ENCODE data around the gene CELF4. TPM values are rescaled to one million over a fixed set of nuclear protein-coding genes. Genes with fewer than 3 reads are reported as not detected.

The CELF4 gene
- polyA plus RNA-seq, 1 donor (not counting 4 experiments of a cell fraction or from before 2014, with no cell fraction given), result not detected

DNA sequence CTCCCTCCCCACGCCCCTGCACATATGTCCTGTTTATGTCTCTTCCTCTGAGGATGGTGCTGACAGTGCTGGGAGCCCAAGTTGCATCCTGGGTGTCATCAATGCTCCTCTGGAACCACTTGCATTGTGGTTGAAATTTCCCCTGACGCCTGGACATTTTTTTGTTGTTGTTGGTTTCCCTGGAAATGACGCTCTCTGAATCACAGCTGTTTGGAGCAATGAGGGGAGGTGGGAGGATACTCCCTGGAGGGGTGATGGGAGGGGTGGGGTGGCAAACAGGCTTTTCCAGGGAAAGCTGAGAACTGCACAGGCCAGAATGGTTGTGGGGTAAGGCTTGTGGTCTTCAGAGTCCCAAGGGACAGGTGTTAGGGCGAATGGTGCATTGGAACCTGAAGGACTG, 29.6 kb downstream of the CELF4 start:
- Histone ChIP-seq H4K20me1 (ENCODE audit: control insufficient read depth, extremely low read depth, insufficient read depth, low read length) (peaks cover 2% of the 10 kb centered on the region), H3K27me3 (ENCODE audit: control insufficient read depth, extremely low read depth, insufficient read depth, low read length) (peaks cover 44% of the 10 kb centered on the region), H3K9me1 (ENCODE audit: control insufficient read depth, extremely low read depth, insufficient read depth, low read length) (no peaks in the 10 kb centered on the region), H3K4me1 (ENCODE audit: control insufficient read depth, extremely low read depth, insufficient read depth, low read length) (no peaks in the 10 kb centered on the region), H3K4me2 (ENCODE audit: control insufficient read depth, extremely low read depth, insufficient read depth, low read depth, low read length) (no peak overlapping the region), H3K9me3 (ENCODE audit: control insufficient read depth, low read depth, low read length) (no peaks in the 10 kb centered on the region), H3K27ac (ENCODE audit: control insufficient read depth, insufficient read depth, low read length) (no peak overlapping the region), H3K36me3 (ENCODE audit: control insufficient read depth in 2 of 2, extremely low read depth in 1 of 2, insufficient read depth in 2 of 2, low read length in 2 of 2) (no peaks in the 10 kb centered on the region), H2AFZ (ENCODE audit: control insufficient read depth, low read length) (no peak overlapping the region), H3K9ac (ENCODE audit: control insufficient read depth, extremely low read depth, insufficient read depth, low read length) (no peak overlapping the region), H3K4me3 (ENCODE audit: control insufficient read depth in 2 of 3, extremely low read depth in 1 of 3, insufficient read depth in 2 of 3, low read depth in 1 of 3, low read length in 3 of 3) (no peak overlapping the region), H3K79me2 (ENCODE audit: control insufficient read depth, insufficient read depth, low read length) (no peaks in the 10 kb centered on the region)
- dilution Hi-C loops (cut with MboI; ENCODE audit: extremely low pct_ligation_motif_present, low sequenced_read_pairs), result no loop called here
- DNase-seq (ENCODE audit: low read depth, low spot score) (no peak), FAIRE-seq (no peak)
- no peak for TF ChIP-seq EZH2 (IDR thresholded peaks at IDR 0.05; ENCODE audit: low read length)
- TF ChIP-seq, protein P1, sequence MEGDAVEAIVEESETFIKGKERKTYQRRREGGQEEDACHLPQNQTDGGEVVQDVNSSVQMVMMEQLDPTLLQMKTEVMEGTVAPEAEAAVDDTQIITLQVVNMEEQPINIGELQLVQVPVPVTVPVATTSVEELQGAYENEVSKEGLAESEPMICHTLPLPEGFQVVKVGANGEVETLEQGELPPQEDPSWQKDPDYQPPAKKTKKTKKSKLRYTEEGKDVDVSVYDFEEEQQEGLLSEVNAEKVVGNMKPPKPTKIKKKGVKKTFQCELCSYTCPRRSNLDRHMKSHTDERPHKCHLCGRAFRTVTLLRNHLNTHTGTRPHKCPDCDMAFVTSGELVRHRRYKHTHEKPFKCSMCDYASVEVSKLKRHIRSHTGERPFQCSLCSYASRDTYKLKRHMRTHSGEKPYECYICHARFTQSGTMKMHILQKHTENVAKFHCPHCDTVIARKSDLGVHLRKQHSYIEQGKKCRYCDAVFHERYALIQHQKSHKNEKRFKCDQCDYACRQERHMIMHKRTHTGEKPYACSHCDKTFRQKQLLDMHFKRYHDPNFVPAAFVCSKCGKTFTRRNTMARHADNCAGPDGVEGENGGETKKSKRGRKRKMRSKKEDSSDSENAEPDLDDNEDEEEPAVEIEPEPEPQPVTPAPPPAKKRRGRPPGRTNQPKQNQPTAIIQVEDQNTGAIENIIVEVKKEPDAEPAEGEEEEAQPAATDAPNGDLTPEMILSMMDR (optimal IDR thresholded peaks at IDR 0.05 in 1 of 3, IDR thresholded peaks at IDR 0.05 in 1 of 3, conservative IDR thresholded peaks at IDR 0.05 in 1 of 3; ENCODE audit: extremely low read depth in 1 of 3, insufficient read depth in 2 of 3, low read length in 3 of 3), result no peak

DNA sequence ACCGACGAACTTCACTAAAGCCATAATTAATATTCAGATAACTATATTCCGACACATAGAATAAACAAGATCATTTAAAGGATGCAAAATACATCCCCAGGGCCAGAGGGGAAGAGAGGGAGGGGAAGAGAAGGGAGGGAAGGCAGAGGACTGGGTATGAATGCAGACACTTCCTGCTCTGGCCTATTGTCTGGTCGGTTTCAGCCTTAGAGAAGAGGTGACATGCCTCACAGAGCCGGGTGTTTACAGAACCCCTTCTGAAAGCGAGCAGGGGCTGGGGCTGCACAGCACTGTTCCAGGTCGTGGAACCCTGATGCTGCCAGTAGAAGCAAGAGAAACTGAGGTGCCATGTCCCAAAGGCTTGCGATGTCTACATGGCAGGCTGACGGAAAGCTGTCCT, 31.0 kb downstream of the CELF4 start:
- dilution Hi-C loops (cut with MboI; ENCODE audit: extremely low pct_ligation_motif_present, low sequenced_read_pairs), result no loop called here
- TF ChIP-seq, protein P1 (optimal IDR thresholded peaks at IDR 0.05 in 1 of 3, IDR thresholded peaks at IDR 0.05 in 1 of 3, conservative IDR thresholded peaks at IDR 0.05 in 1 of 3; ENCODE audit: extremely low read depth in 1 of 3, insufficient read depth in 2 of 3, low read length in 3 of 3), result no peak
- no peak for TF ChIP-seq EZH2 (IDR thresholded peaks at IDR 0.05; ENCODE audit: low read length)
- H3K4me3 ChIP-seq (ENCODE audit: control insufficient read depth in 2 of 3, extremely low read depth in 1 of 3, insufficient read depth in 2 of 3, low read depth in 1 of 3, low read length in 3 of 3), result no peak overlapping the region

More for the DNA sequence above, 31.0 kb downstream of the CELF4 start:
- peaks cover 43% of the 10 kb centered on the region for H3K27me3 ChIP-seq (ENCODE audit: control insufficient read depth, extremely low read depth, insufficient read depth, low read length)
- H2AFZ ChIP-seq (ENCODE audit: control insufficient read depth, low read length), result no peak overlapping the region
- no peaks in the 10 kb centered on the region for H3K79me2 ChIP-seq (ENCODE audit: control insufficient read depth, insufficient read depth, low read length)
- no peaks in the 10 kb centered on the region for H3K9me1 ChIP-seq (ENCODE audit: control insufficient read depth, extremely low read depth, insufficient read depth, low read length)
- peaks cover 2% of the 10 kb centered on the region for H4K20me1 ChIP-seq (ENCODE audit: control insufficient read depth, extremely low read depth, insufficient read depth, low read length)
- DNase-seq (ENCODE audit: low read depth, low spot score) (no peak), FAIRE-seq (no peak)
- H3K36me3 ChIP-seq (ENCODE audit: control insufficient read depth in 2 of 2, extremely low read depth in 1 of 2, insufficient read depth in 2 of 2, low read length in 2 of 2), result no peaks in the 10 kb centered on the region
- H3K4me2 ChIP-seq (ENCODE audit: control insufficient read depth, extremely low read depth, insufficient read depth, low read depth, low read length), result no peak overlapping the region
- no peak overlapping the region for H3K9ac ChIP-seq (ENCODE audit: control insufficient read depth, extremely low read depth, insufficient read depth, low read length)
- H3K27ac ChIP-seq (ENCODE audit: control insufficient read depth, insufficient read depth, low read length), result no peak overlapping the region
- H3K4me1 ChIP-seq (ENCODE audit: control insufficient read depth, extremely low read depth, insufficient read depth, low read length), result no peaks in the 10 kb centered on the region
- H3K9me3 ChIP-seq (ENCODE audit: control insufficient read depth, low read depth, low read length), result no peaks in the 10 kb centered on the region

Data from keratinocyte (primary cell).